ENCODE data around the gene JAG2.
"Not testable (repeated sequence)": the region's sequence is repeated elsewhere in the genome, so short reads cannot be mapped to it uniquely, and the experiment has no call there.

The JAG2 gene

DNA sequence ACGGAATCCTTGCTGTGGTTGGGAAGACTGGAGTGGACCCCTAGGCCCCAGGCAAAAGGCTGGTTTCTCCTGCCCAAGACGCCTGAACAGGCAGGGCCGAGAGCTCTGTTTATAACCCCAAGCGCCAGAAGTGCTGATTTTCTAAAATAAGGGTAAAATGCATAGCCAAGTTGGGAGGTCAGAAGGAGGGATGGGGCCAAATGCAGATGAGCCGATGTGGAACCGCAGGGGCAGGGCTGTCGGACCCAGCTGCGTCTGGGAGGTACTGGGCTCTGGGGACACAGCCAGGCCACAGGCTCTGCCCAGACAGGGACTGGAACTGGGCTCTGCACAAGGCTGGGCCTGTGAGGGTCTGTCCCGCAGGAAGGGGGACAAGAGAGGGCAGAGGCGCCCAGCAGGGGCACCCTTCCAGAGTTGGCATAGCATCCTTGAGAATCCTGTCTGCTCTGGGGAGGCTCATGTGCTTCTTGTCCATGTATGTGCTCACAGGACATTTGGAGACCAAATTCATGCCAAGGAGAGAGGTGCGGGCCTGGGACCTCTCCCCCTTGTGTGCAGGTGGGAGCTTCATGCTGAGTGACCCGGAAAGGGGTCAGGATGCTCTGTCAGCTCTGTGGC is 49.1 kb downstream of the JAG2 start:
- intact Hi-C loops (cut with DNase I; ENCODE audit: low total_unique reads) = no loop called here
- Histone ChIP-seq H3K36me3 (peaks cover 0 to 4% (median 0%) of the 10 kb centered on the region in 3 donors), H3K4me3 (no peak overlapping the region), H3K9me3 (peaks cover 8 to 27% (median 8%) of the 10 kb centered on the region in 3 donors), H3K27ac (no peak overlapping the region), H3K27me3 (peaks cover 0 to 44% of the 10 kb centered on the region in 2 donors), H3K4me1 (no peaks in the 10 kb centered on the region)
- TF ChIP-seq, protein P1, sequence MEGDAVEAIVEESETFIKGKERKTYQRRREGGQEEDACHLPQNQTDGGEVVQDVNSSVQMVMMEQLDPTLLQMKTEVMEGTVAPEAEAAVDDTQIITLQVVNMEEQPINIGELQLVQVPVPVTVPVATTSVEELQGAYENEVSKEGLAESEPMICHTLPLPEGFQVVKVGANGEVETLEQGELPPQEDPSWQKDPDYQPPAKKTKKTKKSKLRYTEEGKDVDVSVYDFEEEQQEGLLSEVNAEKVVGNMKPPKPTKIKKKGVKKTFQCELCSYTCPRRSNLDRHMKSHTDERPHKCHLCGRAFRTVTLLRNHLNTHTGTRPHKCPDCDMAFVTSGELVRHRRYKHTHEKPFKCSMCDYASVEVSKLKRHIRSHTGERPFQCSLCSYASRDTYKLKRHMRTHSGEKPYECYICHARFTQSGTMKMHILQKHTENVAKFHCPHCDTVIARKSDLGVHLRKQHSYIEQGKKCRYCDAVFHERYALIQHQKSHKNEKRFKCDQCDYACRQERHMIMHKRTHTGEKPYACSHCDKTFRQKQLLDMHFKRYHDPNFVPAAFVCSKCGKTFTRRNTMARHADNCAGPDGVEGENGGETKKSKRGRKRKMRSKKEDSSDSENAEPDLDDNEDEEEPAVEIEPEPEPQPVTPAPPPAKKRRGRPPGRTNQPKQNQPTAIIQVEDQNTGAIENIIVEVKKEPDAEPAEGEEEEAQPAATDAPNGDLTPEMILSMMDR (IDR thresholded peaks at IDR 0.05) = no peak
- DNase-seq = peak in 1 of 2 donors; percentile 57

DNA sequence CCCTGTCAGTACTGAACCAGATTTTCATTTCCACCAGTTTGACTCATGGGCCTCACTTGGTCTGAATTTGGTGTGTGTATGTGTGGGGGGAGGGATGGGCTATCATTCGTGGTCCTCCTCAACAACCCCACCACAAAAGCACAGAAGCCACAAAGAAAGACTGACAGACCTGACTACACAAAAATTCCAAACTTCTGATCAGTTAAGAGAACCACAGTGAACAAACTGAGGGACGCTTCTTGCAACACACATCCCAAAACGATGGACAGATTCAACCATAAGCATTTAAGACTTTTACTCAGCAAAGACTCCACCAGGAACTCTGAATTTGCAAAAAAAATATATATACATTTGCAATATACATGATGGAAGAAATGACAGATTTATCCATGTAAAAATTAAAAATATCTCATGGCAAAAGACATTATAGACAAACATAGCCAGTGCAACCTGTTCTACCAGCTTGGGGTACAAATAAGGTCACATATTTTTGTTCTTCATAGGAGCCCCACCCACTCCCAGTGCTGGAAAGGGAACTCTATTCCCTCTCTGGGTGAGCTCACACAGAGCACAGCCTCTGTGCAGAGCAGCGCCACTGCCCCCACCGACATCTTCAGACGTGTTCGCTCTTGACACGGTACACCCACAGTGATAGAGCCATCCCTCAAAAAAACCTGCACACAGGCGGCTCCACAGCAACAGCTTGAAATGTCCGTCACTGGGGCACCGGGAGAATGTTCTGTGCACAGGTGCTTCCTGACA is 49.7 kb downstream of the JAG2 start:
- Histone ChIP-seq H3K36me3 (peaks cover 0 to 4% (median 0%) of the 10 kb centered on the region in 3 donors), H3K27ac (no peak overlapping the region), H3K4me1 (no peaks in the 10 kb centered on the region), H3K9me3 (peaks cover 8 to 27% (median 8%) of the 10 kb centered on the region in 3 donors), H3K4me3 (no peak overlapping the region), H3K27me3 (peaks cover 0 to 39% of the 10 kb centered on the region in 2 donors)
- TF ChIP-seq, protein P1 (IDR thresholded peaks at IDR 0.05) = no peak
- intact Hi-C loops (cut with DNase I; ENCODE audit: low total_unique reads) = no loop called here
- no peak for DNase-seq

DNA sequence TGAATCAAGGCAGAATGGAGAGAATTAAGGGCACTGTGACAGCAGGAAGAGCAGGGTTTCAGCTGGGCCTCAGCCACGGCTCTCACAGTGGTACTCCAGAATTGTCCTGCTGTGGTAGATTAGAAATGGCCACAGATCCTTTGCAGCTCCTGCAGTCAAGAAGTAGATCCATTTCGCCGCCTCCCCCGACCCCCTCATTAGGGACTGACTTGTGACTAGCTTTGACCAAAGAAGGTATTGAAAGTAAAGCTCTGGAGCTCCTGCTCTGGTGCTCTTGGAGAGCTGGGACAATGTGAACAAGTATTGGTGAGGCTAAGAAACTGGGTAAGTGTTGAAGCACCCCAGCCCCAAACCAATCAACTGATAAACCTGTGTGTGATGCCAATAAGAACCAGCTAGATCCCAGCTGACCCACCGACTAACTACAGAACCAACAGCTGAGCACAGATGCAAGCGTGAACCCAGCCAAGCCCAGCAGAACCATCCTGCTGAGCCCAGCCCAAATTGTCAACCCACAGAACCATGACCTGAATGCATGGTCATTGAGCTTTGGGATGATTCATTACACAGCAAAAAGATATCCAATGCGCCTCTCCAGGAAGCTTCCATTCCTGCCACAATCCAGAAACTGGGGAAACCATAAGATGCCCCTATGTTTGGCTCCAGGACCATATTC is 50.7 kb downstream of the JAG2 start:
- Histone ChIP-seq H3K27me3 (peaks cover 0 to 30% of the 10 kb centered on the region in 2 donors), H3K4me1 (no peaks in the 10 kb centered on the region), H3K27ac (no peak overlapping the region), H3K36me3 (peaks cover 0 to 4% (median 0%) of the 10 kb centered on the region in 3 donors), H3K4me3 (no peak overlapping the region), H3K9me3 (peaks cover 8 to 19% (median 8%) of the 10 kb centered on the region in 3 donors)
- DNase-seq = peak in 1 of 2 donors; percentile 13
- intact Hi-C loops (cut with DNase I; ENCODE audit: low total_unique reads) = no loop called here
- TF ChIP-seq, protein P1 (IDR thresholded peaks at IDR 0.05) = no peak

DNA sequence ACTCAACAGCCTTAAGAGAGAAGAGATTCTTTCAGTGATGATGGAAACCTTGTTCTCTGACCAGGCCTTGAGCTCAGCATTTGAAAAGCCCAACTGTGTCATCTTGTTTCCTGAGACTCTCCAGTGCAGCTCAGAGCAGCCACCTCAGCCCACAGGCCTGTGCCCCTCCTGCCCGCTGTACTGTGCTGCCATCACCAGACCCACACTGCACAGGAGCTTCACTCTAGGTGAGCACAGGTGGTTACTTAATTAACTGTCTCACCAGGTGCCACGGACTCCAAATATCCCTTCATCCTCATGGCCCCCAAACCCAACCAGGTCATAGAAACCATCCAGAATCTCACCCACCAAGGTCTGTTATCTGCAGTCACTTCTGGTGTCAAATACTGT is 51.3 kb downstream of the JAG2 start:
- H3K9me3 ChIP-seq = peaks cover 8 to 15% (median 8%) of the 10 kb centered on the region in 3 donors
- intact Hi-C loops (cut with DNase I; ENCODE audit: low total_unique reads) = no loop called here
- DNase-seq = peak in 1 of 2 donors; percentile 48
- H3K4me3 ChIP-seq = no peak overlapping the region
- no peaks in the 10 kb centered on the region for H3K4me1 ChIP-seq
- TF ChIP-seq, protein P1 (IDR thresholded peaks at IDR 0.05) = no peak
- peaks cover 0 to 30% of the 10 kb centered on the region in 2 donors for H3K27me3 ChIP-seq
- peaks cover 0 to 4% (median 0%) of the 10 kb centered on the region in 3 donors for H3K36me3 ChIP-seq
- no peak overlapping the region for H3K27ac ChIP-seq

DNA sequence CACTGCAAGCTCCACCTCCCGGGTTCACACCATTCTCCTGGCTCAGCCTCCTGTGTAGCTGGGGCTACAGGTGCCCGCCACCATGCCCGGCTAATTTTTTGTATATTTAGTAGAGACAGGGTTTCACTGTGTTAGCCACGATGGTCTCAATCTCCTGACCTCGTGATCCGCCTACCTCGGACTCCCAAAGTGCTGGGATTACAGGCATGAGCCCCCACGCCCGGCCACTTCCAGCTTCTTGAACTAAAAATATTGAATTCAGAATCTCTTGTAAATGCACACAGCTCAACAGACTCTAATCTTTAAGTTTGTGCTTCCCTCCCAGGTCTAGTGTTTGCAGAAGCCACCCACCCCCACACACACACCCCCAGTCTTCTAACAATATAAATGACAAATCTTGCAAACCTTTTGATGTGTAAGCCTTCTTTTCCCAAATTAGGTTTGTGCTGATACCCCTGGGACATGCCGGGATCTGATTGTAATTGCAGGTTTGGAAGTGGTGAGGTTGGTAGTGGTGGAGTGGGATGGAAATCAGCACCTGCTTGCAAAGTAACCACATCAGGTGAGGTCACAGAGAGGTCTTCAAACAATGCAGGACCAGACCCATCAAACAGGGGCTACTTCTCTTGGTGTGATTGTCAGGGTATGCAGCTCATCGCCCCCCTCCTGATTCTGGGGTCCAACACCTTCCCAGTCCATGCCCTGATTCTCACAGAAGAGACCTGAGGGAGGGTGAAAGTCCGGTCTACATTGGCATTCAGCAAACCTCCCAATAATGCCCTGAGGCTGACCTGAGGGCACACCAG is 51.9 kb downstream of the JAG2 start:
- DNase-seq = no peak
- Histone ChIP-seq H3K9me3 (peaks cover 2 to 9% (median 4%) of the 10 kb centered on the region in 3 donors), H3K4me3 (no peak overlapping the region), H3K27me3 (peaks cover 0 to 24% of the 10 kb centered on the region in 2 donors), H3K4me1 (no peaks in the 10 kb centered on the region), H3K36me3 (peaks cover 0 to 4% (median 0%) of the 10 kb centered on the region in 3 donors), H3K27ac (no peak overlapping the region)
- intact Hi-C loops (cut with DNase I; ENCODE audit: low total_unique reads) = no loop called here
- TF ChIP-seq, protein P1 (IDR thresholded peaks at IDR 0.05) = no peak

DNA sequence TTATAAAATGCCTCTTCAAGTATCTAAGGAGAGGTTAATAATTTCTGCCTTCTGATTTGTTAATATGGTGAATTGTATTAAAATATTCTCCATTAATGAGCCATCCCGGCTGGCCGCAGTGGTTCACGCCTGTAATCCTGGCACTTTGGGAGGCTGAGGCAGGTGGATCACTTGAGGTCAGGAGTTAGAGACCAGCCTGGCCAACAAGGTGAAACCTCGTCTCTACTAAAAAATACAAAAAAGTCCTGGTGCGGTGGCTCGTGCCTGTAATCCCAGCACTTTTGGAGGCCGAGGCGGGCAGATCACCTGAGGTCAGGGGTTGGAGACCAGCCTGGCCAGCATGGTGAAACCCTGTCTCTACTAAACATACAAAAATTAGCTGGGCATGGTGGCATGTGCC is 59.3 kb downstream of the JAG2 start:
- peaks cover 0 to 19% of the 10 kb centered on the region in 2 donors for H3K27me3 ChIP-seq
- intact Hi-C loops (cut with DNase I; ENCODE audit: low total_unique reads); H3K9me3 ChIP-seq; H3K27ac ChIP-seq; H3K4me3 ChIP-seq; H3K4me1 ChIP-seq; H3K36me3 ChIP-seq: not testable (repeated sequence)
- peak in 1 of 2 donors; percentile 32 for DNase-seq

All from tibial artery (tissue), 4 donors.